ENCODE results near the gene GALK1.

Gene GALK1

GRCh38 chr17:75723171-75723930, 41.6 kb downstream of the GALK1 start:
- DNase-seq, result no peak

- no peak for DNase-seq
Measured at GRCh38 chr17:75722542-75723095, 42.4 kb downstream of the GALK1 start.

DNA sequence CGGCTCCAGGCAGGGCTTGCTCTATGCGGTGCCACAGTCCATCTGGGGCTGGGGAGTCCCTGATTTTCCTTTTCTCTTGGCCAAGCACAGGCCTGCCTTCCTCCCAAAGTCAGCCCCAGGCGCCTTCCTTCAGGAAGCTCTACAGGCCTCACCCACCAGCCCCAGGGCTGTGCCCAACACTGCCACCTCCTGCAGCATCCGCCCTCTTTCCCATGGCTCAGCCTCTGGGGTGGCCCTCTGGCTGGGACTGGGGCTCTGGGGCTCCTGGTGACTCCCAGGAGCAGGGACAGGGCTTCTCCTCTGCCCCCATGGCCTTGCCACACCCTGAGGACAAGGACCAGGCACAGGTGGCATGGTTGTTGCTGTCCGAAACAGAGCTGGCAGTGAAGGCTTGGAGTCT, 42.9 kb downstream of the GALK1 start:
- DNase-seq, result no peak

- DNase-seq, result no peak
Measured at GRCh38 chr17:75721463-75722011, 43.5 kb downstream of the GALK1 start.

DNA sequence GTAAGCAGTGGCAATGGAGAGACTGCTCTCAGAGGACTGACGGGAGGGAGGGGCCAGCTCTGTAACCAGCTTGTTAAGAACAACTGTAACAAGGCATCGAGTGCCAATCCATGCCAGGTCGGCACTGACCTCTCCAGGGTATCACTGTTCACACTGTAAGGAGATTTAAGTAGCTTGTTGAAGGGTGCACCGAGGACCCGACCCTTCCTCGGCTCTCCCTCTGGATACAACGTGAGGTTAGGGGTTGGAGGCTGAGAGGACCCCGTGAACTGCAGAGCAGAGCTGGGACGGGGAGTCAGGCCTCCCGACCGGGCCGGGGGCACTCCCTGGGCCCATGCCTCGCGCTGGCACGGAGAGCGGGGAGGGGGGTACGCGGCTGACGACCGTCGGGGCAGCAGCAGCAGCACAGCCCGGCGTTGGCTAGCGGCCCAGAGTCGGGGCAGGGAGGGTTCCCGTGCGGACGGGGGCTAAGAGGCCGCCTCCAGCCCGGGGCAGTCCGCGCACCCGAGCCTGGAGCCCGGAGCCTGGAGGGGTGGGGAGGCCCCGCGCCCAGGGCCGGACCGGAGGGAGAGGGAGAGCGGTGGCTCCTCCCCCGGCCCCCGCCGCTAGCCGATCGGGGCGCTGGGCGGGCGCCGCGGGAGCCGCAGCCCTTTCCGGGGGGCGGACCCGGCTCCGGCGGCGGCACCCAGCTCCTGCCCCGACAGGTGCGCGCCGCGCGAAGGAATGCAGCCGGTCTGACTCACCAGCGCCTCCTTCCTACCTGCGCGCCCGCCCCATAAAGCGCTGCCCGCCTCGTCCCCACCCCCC, 44.1 kb downstream of the GALK1 start, which contains the start of gene ITGB4:
ITGB4 (plus strand) TSS at position 804 of the 807 bp plus-strand sequence. CDS start 3,245 bp downstream, outside the sequence.
- peak; percentile 62 for DNase-seq

DNA sequence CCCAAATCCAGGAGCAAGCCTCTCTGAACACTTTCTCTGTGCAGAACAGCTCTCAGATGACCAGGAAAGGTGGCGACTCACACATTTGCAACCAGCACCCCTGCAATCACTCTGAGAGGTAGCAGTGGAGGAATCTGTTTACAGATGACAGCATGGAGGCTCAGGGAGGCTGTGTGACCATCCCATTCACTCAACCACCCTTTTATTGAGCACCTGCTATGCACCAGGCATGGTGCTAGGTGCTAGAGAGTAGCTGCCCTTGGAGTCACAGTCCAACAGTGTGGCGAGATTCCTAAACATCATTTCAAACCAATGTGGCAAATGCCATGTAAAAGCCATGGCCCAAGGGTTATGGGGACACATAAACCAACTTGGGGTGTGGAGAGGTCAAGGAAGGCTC, 45.3 kb downstream of the GALK1 start:
- no peak for DNase-seq

- no peak for DNase-seq
Measured at GRCh38 chr17:75712446-75712845, 52.5 kb downstream of the GALK1 start.
